Stimulated activated CD8-positive, alpha-beta memory T cell treated with anti-CD3 and anti-CD28 coated beads, Interleukin-12 subunit alpha, Interleukin-12 subunit beta, amount 100 ng/mL, for 4 hours (primary cell): Measurements from ENCODE around the gene LITAF.

ENCODE experiments used
- DNase-seq: peaks from one replicate; pipeline ENCODE4 v3.0.0-alpha.2; 2020; ENCODE audit warnings: low read depth

LITAF gene

DNA sequence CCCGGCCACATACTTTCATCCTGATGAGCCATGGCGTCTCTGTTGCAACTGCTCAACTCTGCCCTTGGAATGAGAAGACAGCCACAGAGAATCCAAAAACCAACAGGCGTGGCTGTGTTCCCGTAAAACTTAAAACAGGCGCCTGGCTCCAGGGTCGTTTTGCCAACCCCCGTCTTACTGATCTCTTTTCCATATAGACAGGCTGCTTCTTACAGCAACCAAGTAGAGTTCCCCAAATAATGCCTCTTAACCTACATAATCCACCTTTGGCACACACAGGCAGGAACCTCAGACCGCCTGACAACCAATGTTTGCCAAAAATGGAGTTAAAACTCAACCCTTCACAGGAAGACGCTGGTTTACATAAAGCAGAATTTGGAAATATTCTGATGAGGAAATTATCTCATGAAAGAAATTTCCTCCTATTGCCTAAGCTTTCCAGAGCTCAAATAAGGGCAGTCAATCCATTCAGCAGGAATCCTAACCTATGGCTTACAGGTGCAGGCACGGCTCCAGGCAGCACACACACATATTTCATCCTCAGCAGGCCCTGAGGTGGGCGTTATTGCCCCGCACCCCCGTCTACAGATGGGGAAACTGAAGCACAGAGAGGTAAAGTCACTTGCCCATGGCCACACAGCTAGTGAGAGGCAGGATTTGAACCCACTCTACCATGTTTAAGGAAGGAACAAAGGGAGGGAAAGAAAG is 35.8 kb downstream of the LITAF start:
- no peak for DNase-seq

DNA sequence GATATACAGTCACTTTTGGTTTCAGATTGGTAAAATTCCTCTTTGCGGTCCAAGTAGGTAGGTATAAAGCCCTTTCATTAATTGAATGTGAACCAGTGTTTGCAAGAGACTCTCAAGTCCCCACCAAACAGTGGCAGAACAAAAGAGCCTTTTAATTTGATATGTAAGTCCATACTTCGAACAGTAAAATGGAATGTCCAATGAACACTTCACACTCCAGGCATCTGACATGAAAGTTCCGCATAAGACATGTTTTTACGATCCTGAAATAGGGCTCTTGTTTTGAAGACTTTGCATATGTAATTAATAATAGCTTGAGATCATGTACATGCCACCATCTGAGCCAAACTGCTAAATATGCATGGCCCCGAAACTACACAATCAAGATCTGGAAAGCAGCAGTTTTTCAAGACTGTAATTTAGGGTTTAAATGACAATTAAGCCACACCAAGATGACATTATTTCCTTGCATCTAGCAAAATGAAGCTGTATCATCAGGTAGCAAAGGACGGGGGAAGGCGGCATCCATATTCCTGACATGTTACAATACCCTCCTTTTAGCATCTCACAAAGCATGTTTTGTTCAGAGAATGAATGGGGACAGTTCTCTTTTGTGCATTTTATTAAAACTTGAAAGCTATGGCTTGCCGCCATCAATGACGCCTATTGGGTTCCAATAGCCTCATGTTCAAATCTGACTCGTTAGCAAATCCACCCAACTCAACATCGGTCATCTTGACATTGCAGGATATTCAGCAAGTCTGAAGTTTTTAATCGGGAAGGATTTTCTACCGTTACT is 39.4 kb downstream of the LITAF start:
- no peak for DNase-seq

DNA sequence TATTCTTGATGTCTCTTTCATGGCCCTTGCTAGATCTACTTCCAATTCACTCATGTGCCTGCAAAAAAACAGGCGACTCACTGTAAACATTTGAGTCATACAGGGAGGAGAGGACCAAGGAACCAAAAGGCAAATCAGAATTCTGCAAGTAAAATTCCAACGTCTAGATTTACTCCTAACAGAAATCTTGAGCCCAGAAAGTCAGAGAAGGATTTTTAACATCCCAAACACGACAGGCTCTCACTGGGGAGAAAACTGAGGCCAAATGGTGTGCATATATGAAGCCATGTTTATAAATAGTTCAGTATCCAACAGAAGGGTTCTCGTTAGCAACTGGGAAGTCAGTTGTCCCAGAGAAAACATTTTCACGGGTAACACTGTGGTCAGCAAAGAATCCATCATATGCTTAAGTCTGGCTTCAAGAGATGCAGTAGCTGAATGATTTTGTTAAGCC is 40.1 kb downstream of the LITAF start:
- DNase-seq = no peak

DNA sequence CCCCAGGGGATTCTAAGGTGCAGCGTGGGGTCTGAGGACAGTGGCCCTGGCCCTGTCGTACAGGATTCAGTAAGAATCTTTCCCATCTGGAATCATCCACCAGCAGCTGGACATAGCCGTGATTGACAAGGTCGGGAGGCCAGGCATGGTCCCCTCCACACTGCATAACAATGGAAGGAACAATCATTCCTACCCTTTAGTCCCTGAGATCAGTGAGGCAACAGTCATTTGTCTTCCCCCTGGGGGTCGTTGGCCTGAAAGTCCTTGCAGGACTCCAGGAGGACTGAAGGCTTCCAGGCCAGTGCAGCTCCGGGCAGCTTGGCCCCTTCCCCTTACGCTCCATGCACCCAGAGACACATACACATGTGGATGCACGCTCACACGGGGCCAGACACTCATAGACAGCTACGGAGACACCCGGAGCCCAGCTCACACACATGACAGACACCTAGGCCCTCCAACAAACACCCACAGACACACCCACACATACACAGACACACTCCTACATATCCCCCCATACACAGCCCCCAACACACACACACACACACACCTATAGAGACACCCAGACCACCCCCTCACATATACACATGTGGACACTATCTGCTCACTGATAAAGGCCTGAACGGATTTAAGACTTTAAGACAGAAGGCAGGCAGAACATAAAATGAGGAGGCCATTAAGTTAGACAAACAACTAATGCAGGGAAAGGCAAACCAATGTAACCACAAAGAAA is 42.9 kb downstream of the LITAF start:
- DNase-seq = no peak

DNA sequence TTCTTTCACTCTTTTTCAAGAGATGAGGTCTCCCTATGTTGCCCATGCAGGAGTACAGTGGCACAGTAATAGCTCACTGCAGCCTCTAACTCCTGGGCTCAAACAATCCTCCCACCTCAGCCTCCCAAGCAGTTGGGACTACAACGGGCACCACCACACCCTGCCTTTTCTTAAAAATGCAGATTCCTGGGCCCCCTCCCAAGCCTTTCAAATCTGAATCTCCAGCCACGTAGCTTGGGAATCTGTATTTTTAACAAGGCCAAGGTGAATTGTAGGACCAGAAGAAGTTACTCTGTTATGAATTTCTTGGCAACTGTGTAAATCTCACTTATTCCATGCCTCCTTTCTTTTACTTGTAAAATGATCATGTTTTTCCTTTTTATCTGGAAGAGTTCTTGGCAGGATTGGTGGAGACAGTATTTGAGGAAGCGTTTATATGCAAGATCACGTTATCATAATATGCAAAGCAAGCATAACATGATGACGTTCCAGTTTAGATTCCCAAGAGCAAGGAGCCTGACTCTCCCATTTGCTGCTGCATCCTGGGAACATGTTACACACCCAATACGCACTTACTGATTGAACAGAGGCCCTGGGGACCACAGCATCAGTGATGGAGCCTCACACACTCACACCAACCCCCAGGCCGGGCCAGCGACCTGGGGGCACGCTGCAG is 44.5 kb downstream of the LITAF start:
- DNase-seq = no peak

DNA sequence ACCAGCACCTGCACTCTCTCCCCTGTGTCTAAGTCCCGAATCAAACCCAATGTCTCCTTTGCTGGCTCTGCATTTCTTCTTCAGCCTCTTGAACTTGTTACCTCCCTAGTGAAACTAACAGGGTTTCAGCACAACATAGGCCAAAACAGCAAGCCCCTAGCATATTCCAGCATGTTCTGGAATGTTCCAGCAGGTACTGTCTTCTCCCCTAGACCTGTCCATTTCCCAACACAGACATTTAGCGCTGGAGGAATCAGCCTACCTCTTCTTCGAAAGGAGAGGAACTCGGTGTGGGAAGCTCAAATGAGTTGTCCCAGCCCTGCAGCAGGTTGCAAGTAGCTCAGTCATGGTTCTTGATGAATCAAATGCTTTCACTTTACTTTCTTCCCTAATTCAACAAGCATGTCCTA is 47.1 kb downstream of the LITAF start:
- no peak for DNase-seq

DNA sequence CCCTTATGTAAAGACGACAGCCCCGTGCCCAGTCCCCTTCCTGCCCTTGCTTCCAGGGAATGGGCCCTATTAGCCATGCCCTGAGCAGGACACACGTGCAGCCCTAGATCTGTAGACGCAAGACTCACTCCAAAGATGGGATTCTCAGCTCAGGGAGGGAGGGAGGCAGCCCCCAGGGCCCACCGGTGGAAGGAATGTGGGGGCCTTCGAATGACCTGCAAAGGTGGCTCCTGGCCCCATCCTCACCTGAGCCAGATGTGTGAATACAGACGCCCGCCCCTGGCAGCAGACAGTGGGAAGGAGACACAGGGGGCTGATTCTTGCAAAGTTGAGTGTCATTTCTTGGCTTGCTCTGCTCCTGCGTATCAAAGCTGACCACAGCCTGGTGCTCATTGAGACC is 47.8 kb downstream of the LITAF start:
- no peak for DNase-seq

DNA sequence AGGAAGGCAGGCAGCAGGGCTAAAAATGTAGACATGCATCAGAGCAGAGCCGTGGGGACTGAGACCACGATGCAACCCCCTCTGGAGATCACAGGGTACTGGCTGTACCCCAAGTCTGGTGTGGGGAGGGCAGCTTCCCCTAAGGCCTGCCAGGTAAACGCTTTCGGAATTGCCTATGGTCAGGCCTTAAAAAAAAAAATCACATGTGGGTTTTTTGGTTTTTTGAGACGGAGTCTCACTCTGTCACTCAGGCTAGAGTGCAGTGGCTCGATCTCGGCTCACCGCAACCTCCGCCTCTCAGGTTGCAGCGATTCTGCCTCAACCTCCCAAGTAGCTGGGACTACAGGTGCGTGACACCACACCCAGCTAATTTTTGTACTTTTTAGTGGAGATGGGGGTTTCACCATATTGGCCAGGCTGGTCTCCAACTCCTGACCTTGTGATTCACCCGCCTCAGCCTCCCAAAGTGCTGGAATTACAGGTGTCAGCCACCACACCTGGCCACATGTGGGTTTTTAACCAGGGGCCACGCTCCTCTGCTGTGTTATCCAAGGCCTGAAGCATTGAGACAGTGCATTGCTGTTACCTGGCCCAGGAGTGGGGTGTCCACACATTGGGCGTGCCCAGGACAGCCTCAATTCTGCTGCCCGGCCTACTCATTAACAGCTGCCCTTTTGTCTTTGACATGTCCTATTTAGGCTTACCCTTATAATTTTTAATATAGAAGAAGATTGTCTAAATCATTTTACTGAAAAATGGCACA is 50.4 kb downstream of the LITAF start:
- no peak for DNase-seq

DNA sequence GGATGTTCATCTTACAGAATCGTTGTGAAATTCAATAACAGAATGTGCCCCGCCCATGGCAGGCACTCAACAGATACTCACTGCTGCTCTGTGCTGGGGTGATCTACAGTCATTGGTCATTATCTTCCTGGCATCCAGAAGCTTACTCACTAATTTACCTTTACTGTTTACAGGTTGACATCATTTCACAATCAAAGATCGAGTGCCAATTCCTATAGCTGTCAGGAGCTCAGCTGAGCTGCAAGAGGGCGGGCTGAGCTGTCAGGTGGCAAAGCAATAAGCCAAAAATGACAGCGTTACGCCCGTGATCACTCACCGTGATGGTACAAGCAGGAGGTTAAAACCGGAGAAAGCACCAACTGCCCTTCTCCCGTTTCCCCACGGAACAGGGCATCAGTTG is 51.2 kb downstream of the LITAF start:
- no peak for DNase-seq

DNA sequence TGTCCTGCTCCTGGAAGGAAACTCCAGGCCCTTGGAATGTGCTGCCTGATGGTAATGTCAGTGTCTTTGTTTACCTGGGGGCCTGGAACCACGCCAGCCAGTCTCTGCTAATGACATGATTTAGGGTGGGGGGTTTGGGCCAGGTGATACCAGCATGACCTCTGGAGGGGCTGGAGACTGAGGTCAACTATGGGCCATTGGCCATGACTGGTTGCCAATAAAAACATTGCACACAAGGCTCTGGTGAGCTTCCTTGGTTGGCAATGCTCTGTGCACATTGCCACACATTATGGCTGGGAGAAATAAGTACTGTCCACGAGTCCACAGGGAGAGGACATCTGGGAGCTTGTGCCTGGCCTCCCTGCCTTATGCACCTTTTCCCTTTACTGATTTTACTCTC is 52.5 kb downstream of the LITAF start:
- no peak for DNase-seq

DNA sequence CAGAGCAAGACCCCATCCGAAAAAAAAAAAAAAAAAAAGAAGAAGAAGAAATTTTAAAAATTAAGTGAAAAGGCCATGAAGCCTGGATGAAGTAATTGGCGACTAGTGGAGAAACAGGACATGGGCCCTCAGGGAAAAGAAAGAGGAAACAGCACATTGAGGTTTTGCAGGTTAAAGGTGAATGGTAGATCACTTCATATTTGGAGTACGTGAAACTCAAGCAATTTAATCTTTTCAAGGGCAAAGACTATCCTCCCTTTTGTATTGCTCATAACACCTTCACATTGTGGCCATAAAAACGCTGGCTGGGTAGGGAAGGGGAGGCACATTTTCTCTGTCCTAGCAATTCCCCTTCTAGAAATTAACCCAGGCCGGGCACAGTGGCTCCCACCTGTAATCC is 53.1 kb downstream of the LITAF start:
- DNase-seq = no peak

DNA sequence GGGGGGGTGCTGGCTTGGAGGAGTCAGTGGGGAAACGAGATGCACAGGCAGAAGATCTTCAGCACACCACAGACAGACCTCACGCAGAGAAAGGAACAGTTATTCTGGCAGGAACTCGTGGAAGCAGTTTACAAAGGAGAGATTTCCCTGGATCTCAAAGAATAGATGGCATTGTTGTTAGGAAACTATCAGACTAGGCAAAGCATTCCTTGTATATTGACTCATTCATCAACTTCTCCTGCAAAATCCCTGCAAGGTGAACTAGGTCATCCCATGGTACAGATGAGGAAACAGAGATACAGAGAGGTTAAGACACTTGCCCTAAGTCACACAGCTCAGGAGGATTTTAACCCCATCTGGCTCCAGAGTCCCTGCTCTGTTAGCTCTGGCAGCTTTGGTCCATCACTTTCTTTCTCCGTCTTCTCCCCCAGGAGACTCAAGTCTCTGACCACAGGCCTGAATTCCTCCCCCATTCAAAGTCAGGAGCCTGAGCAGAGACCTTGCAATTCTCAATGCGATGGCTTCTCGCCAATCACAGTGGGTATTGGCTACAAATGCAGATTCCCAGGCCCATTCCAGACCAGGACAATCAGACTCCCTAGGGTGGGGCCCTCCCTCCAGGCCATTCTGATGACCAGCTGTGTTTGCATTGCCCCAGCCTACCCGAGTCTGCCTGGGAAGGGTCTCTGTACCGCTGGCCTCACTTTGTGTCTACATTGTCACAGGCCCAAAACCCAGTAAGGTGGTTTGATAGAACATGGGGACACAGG is 56.4 kb downstream of the LITAF start:
- no peak for DNase-seq

DNA sequence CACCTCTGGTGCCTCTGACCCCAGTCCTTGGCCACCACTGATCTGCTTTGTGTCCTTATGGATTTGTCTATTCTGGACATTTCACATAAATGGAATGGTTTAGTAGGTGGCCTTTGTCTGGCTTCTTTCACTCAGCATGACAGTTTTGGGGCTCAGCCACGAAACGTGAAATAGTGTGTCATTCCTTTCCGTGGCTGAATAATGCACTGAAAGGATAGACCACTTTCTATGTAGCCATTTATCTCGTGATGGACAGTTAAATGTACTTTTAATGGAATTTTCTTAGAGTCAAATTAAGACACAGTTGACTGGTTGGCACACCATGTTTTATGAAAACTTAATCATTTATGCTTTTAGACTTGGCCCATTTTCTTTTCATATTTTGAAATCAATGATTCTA is 57.4 kb downstream of the LITAF start:
- DNase-seq = no peak

DNA sequence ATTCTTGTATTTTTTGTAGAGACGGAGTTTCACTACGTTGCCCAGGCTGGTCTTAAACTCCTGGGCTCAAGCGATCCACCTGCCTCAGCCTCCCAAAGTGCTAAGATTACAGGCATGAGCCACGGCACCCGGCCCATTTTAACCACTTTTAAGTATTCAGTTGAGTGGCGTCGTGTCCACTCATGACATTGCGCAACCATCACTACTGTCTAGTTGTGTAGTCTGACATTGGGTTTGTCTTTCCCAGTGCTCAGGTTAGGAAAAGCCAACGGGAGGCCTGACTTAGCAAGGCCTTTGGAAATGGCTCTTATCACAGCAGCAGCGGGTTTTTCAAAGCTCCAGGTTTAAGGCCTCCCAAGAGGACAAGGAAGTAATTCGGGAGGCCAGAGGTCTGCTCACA is 58.7 kb downstream of the LITAF start:
- no peak for DNase-seq

DNA sequence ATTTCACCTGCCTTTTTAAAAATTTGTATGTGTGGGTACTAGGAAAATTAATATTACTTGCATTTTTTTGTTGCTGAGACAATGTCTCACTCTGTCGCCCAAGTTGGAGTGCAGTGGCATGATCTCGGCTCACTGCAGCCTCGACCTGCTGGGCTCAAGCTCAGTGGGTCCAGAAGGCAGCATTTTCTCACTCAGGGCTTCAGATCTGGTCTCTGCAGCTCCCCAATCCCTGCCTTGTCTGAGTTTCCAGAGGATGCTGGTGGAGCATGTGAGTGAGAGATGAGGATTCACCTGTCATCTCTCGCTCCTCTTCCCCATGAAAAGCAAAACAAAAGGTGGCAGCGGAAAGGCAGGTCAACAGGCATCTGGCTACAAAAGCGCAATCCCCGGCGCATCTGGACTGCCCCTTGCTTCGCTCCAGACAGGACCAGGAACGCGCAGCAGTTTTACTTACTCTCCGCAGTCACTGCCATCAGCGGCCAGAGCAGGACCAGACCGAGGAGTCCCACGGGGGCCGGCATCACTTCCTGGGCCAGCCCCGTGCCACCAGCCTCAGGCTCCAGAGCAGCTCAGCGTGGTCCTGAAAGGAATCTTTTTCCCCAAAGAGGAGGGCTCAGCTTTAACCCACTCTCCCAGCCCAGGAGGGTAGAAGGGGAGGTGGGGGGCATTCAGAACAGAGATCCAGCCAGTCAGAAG is 59.9 kb downstream of the LITAF start:
- no peak for DNase-seq

DNA sequence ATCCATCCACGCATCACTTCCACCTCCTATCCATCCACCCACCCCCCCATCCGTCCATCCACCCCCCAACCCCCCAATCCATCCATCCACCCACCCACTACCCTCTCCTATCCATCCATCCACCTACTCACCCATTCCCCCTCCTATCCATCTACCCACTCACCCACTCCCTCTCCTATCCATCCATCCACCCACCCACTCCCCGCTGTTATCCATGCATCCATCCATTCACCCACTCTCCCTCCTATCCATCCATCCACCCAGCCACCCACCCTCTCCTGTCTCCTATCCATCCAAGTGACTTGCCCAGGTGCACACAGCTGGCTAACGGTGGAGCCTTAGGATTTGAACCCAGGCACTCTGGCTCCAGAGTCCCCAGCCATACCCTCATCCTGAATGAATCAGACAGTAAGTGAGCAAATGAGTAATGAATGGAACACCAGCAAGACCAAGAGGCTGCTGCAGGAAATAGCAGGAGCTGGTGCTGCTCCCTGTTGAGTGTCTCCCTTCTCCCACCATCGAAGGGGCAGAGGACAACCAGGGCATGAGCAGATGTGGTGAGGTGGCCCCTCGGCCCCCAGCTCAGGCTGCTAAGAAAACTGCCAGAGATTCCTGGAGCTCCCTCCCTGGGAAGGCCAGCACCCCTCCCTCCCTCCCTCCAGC is 62.5 kb downstream of the LITAF start:
- DNase-seq = no peak

DNA sequence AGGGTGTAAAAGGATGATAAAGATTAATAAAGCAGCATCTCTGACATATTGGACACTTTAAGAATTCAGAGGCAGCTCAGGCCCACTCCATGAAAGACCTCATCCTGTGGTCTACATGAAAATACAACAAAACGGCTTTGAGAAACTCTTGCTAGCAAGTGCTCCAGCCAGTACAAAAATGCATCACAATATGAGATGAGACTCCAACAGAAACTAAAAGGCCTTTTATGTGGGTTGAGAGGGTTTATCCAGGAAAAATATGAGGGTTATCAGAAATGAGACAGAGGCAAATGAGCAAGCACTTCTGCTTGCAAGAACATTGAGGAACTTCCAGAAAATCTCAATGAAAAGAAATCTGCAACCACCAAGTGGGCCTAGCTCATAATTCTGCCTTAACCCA is 65.7 kb downstream of the LITAF start:
- DNase-seq = no peak

DNA sequence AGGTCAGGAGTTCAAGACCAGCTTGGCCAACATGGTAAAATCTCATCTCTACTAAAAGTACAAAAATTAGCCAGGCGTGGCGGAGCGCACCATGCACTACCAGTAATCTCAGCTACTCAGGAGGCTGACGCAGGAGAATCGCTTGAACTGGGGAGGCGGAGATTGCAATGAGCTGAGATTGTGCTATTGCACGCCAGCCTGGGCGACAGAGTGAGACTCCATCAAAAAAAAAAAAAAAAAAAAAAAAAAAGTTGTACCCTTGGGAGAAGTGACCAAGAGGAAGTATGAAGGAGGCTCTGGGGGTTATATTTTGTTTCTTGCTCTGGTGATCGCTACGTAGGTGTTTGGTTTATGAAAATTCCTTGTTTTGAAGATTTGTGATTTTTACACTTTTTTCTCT is 66.3 kb downstream of the LITAF start:
- no peak for DNase-seq

DNA sequence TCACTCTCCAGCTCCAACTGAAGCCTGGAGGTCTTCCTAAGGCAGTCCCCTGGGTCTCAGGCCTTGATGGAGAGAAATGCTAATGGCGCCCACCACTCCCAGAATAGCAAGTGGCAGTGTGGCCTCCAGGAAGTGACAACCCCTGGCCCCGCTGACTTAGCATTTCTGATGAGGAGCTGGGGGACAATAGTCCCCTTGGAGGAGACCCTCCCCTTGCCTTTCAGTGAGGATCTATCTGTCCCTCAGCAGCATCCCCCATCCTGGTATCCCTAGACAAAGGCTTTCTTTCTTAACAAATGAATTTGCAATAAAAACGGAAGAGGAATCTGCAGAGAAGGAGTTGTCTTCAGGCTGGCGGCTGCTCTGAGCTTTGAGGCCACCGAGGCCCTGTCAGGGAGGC is 68.8 kb downstream of the LITAF start:
- no peak for DNase-seq
